Activated T-cell treated with anti-CD3 and anti-CD28 coated beads for 4 hours (primary cell): ENCODE measurements around the gene AFAP1.

Experiments
- DNase-seq: peaks from one replicate; pipeline ENCODE4 v3.0.0-alpha.2; 2020

The AFAP1 gene

DNA sequence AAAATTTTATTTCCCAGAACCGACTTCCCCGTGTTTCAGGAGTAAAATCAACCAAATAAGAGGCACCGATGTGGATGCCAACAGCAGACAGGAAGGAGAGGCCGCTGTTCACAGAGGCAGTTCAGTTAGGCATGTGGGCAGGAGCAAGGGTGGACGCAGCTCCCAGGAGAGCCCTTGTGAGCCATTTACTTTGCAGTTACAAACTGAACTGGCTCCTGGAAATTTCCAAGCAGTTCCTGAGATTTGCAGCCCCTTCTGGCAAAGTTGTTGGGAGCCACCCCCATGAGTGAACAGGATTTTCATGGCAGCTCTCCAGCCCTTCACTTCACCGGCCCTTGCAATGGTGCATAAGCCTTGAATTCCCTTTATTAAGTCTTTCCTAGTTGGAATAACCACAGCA, 189.1 kb downstream of the AFAP1 start:
- no peak for DNase-seq

DNA sequence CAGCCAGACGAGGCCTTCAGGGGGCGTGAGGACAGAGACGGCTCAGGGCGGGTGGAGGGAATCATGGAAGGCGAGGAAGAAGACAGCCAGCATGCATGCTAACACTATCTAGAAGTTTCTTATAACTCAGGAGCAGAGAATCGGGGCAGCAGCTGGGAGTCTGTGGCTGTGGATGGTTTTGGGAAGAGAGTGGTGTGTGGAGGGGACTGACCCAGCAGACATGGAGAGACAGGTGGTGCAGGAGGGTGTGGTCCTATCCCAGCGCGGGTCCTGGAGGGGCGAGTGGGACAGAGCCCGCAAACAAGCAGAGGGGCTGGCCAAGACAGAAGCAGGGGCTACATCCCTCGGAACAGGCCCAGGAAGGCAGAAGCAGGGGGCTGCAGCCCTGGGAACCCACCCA, 192.1 kb downstream of the AFAP1 start:
- DNase-seq, result no peak

DNA sequence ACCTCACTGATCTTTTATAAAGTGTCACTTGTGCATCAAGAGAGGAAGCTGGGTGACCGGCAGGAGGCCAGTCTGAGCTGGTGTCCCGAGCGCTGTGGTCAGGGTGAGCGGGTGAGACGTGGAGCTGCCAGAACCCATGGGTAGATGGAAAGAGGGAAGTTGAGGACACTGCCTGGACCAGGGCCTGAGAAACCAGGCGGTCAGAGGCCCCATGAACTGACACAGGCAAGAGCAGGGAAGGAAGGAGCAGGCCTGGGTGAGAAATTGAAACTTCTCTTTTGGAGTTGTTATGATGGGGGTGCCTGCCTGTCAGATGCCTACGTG, 192.6 kb downstream of the AFAP1 start:
- no peak for DNase-seq

DNA sequence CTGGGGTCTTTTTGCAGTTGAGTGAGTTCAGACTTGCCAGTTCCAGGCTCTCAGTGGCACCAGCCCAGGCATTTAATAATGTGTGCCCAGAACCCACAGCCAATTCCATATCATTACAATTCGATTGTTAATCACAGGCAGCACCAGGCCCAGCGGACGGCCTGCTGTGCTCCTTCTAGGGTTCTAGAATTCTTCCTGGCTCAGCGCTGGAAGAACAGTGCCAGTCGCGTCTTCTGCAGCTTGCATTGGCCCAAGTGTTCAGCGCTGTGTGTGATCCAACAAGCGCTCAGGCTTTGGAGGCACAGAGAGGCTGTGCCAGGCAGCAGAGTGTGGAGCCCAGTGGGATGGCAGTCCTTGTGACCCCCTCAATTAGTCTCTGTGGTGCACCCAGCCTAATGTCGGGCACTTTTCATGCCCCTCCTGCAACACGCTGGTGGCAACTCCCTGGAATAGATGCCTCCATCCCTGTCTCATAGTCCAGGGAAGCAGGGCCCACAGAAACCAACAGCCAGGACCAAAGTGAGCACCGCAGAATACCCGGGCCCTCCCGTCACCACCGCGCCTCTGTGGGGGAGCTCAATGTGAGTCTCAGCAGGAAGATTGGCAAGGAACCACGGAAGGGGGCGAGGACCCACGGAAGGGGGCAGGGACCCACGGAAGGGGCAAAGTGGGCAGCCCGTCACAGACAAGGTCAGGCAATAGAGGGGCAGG, 193.2 kb downstream of the AFAP1 start:
- DNase-seq, result no peak

DNA sequence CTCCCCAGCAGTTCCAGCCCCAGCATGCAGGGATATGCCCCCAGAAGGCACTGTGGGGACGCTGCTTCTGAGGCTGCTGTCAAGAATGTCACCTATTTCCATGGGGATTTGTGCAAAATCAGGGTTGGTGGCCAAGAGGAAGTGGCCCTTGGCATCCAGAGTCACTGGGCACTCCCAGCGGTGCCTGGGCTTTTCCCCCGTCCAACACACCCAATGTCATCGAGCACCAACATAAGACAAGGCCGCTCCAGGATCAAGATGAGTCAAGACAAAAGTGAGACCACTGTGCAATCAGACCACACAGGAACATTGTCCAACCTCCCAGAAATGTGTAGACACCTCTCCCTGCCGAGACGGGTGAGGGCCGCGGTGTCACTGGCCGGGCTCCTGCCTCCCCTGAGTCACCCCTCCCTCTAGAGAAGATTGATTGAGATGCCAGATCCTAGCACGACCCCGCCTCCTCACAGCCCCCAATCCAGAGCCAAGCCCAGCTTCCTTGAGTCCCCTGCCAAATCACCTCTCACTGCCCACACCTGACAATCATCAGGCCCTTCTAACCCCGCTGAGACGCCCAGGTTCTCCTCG, 194.3 kb downstream of the AFAP1 start:
- no peak for DNase-seq

DNA sequence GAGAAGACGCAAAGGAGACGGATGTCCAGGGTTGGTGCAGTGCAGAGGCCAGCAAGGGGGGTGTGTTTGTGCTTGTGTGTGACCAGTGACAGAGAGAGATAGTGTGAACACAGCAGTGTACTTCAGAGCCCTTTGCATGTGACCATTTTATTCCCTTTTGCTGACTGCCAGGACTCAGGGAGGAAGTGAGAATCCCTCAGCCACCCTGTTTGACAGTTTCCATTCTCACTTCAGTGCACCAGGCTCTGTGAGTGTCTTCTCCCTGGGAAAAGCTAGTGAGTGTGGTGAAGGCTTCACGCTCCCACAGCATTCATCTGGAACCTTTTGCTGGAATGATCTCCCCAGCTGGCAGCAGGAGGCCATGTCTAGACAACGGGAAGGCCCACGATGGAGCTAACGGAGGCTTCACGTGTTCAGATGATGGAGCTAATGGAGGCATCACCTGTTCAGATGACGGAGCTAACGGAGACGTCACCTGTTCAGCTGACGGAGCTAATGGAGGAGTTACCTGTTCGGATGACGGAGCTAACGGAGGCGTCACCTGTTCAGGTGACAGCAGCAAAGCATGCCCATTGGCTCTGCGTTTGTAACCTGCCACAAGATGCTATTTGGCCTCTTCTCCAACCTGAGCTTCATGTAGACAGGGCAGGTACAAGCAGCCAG, 195.4 kb downstream of the AFAP1 start:
- no peak for DNase-seq

DNA sequence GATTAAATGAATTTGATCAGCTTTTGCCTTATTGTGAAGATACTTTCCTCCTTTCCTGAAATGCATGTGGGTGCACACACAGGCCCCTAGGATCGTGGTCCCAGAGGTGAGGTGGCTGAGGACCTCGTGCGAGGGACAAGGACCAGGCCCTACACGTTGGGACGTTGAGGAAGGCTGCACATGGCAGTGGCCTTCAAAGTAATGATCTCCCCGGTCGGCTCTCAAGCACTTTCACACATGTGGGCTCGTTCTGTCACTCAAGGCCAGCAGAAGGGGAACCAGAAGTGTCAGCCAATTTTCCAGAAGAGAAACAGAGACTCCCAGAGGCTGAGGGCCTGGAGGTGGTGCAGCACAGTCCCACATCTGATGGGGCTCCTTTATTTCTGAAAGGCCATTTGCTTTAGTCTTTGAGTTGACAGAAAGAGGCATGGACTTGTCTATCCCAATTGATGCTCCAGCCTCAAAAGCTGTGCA, 196.8 kb downstream of the AFAP1 start:
- no peak for DNase-seq

DNA sequence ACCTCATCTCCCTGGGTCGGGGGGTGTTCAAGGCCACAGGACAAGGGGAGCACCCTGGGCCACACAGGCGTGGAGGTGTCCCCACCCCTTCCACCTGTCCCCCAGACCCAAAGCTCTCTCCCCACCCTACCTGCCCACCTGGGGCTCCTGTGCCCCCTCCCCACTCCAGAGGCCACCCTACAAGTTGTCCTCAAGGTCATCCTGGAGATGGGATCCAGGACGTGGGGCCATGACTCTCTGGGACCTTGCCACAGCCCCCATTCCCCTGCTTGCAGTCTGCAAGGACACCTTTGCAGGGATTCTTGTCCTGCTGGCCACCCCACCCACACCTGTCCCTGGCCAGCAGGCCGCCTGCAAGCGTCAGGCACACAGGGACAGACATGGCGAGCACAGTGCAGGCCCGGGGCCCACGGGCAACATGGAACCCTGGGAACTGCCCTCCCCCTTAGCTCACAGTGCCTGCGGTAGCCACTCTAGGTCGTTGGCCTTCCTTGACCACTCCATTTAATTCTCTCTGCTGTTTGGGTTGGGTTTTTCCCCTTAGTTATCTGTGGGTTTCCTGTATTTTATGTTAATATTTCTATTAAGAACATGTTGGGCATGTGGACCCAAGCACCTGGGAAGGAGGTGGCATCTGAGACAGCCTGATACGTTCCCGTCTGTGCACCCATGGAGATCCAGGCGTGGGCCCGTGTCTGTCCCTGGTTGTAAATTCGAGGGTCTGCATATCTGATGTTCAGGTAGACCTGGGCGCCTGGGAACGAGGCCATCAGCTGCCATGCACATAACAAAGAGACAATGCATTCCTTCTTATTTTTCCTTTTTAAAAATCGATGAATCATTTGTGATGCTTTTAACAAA, 197.5 kb downstream of the AFAP1 start:
- DNase-seq, result no peak

DNA sequence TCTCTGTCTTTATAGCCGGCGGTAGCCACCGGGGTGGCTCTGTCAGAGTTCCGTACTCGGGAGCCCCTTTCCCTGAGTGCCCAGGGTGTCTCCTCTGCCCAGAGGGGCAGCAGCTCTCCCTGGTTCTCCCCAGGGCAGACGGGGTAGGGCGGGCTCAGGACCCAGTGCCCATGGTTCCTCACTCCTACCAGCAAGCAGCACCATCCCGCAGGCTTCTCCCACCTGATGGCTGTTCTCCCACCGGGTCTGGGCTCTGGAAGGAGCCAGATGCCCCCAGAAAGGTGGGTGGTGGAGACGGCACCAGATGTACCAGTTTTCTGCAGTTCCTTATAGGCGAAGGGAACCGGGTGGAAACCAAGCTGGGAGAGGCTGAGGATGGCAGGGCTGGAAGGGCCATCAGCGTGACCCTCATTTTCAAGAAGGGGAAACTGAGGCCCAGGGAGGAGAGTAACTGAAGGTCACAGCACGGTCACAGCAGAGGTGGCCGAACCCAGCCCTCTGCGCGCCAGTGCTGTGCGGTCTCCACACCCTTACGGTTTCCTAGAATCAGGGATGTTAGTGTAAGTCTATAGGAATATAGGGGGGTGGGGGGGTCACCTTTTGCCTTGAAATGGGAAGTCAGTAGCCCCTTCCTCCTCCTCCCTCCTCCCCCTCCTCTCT, 198.7 kb downstream of the AFAP1 start:
- no peak for DNase-seq

DNA sequence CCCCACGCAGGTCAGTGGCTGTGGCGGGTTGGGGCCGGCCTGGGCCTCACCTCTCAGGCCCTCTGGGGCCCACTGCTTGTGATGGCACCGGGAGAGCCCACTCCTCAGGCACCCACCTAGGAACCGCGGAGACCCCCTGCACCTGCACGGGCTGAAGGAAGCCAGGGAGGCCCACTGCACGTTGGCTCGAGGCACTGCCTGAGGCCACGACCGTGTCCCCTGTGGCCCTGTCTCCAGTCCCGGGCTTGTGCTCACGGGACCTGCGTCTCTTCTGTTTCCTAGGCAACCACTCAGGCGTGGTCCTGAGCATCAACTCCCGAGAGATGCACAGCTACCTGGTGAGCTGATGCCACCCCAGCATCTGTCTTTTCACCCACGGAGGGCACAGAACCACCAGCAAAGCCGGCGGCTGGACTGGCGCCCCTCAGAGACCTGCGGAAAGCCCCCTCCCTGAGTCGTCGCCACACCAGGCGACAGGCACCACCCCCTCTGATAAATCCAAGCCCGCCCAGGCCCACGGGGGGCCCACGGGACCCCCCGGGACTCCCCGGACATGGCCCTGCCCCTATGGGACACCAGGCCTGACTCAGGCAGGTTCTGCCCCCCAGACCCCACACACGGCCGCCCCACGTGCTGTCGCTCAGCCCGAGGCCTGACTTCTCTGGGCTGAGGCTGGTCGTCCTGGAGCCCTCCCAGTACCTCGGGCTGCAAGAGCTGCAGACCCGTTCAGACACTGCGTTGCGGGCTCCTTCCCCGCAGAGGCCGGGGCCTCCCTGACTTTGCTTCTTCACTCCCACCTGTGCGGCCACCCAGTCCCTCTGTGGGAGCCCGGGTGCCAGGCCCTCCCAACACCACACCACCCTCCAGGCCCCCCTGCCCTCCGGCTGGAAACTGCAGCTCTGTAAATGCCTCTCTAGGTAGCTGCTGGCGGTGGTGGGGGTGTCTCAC, 199.5 kb downstream of the AFAP1 start:
- no peak for DNase-seq

DNA sequence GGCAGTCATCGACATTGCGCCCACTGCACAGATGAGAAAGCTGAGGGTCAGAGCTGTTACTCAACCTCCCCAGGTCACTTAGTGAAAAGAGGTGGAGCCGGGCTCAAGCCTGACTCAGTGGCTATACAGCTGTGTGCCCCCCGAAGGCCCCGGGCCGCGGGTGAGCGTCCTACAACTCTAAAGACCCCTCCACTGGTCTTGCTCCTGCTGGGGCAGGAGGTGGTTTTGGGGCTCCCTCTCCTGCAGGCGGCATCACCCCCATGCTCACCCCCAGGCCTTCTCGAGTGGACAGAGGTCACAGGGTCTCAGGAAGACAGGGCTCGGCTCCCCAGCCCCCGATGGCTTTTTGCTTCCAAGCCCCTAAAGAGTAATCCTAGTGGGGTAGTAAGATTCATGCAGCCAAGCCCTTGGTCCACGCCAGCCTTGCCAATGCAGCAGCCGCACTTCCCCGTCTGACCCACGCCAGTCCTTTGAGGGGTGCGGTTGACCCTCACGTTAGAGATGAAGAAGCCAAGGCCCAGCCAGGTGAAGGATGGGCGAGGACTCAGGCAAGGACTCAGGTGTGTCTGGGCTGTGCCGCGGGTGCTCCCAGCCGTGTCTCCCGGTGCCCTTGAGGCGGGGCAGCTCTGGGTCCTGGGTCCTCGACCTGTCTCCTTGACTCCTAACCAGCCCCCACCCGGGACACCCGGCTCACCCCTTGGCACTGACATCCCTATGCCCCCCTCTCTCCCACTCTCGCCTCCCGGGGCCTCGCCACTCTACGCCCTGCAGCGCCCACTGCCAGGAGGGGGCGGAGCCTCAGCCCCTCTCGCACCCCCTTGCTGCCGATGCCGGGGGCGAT, 200.4 kb downstream of the AFAP1 start:
- DNase-seq, result no peak

DNA sequence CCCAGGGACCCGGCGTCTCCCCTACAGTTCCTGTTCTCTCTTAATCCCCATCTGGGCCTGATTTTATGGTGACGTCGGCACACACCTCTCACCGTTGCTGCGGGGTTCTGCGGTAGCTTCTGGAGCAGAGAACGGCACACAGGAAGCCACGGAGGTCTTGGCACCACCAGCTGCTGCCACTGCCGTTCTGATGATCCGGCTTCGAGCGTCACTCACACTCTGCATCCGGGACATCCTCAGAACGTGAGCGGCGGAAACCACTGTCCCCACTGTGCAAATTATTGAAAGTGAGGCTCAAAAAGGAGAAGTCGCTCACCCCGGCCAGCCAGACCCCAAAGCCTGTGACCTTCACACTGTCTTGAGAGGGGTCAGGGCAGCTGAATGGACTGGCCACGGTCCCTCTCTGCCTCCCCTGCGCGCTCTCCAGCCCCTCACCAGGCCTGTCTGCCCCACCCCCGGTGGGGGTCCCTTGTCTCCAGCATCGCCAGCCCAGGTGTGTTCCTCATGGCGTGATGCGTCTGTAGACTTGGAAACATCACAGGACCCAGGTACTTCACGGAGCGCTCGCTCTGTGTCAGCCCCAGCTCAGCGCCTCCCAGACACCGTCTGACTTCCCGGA, 201.1 kb downstream of the AFAP1 start:
- no peak for DNase-seq

DNA sequence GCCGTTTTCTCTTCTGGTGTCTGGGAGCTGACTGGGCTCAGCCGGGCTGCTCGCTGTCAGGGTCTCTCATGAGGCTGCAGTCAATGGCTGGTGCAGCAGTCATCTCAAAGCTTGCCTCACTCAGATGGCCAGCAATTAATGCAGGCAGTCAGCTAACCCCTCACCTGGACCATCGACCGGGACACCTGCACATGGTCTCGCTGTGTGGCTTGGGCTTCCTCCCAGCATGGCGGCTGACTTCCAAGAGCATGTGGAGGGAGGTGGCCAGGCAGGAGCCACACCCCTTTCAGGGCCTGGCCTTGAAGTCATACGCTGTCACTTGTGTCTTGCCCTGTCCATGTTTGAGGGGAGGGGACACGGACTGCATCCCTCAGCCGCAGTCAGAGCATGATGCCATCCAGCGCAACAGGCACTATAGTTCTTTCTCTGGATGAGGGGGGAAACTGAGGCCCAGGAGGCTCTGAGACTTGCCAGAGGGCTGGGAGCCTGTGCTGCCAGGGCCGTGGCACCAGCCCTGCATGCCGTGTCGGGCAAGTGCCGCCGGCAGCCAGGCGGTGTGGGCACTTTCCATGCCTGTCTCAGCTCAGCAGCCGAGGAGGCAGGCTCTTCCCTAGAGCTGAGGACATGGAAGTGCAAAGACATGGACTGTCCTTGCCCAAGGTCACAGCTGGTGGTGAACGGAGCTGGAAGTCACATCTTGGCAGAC, 201.8 kb downstream of the AFAP1 start:
- no peak for DNase-seq

DNA sequence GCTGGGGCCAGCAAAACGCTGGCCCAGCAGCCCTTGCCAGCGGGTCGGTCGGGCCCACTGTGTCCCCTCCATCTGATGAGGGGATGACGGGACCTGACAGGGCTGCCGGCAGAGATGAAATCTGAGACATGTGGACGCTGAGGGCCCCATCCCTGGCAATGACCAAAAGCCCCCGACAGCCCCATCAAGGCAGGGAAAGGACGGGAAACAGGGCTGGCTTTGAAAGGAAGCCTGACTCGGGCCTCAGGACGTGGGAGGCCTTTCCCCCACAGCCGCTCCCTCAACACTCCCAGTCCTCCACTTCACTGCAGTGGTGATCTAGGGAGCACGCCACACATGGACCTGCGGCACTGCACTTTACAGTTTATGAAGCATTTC, 202.4 kb downstream of the AFAP1 start:
- DNase-seq, result no peak

DNA sequence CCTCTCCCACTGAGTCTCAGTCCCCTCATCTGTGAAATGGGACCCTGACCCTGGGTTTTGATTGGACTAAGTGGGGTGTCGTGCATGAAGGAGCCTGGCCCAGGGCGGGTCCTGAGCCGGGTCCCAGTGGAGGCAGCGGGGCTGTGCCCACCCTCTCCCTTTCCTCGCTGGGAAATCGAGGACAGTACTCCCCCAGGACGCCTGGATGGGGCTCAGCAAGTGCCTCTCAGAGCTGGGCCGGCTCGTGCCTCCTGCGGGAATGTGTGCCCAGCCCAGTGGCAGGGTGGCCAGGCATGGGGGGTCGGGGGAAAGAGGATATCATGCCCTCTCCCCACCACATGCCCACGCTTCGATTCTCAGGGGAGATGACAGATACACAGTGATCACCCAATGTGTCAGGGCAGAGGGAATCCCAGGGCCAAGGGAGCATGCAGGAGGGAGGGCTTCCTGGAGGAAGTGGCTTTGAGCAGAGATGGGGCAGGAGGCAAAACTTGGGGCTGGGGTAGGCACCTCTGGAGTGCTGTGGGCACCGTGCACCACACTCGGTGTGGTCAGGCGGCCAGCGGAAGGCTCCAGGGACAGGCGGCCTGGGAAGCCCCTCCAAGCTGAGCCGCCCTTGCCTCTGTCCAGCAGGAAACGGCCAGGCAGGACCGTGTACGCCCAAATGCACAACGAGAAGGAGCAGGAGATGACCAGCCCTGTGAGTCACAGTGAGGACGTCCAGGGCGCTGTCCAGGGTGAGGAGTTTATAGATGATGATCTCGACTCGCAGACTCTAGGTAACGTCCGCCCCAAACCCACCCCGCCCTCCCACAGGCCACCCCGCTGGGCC, 203.0 kb downstream of the AFAP1 start:
- no peak for DNase-seq

DNA sequence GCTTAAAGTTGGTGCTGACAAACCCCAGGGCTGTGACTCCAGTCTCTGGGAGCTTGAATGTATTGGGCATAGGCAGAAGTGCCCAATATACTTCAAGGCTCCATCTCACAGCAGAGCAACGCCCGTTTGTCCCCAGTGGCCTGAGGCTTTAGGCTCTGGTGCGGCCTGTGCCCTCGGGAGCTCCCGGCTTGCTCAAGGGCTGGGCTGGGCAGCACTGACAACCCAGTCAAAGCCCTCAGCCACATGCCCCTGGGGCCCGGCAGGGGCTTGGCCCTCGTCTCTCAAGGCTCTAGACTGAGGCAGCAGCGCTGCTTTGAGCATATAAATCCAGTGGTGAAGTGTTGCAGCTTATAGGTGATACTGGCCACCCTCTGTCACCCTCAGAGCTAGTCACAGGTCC, 203.7 kb downstream of the AFAP1 start:
- DNase-seq, result no peak

DNA sequence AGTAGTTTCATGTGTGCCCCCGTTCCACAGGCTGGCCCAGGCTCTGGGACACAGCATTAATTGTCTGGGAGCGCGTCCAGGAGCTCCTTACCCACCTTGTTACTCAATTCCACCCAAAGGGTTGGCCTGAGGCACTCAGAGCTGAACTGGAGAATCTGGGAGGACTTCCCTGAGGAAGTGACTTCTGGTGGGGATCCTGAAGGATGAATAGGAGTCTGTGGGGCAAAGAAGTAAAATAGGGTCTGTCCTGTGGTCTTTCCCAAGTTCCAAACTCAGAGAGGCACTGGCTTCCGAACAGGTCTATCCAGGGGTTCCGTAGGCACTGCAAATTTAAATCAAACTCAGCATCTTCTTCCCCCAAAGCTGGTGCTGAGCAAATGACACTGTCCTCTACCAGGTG, 204.3 kb downstream of the AFAP1 start:
- DNase-seq, result no peak

DNA sequence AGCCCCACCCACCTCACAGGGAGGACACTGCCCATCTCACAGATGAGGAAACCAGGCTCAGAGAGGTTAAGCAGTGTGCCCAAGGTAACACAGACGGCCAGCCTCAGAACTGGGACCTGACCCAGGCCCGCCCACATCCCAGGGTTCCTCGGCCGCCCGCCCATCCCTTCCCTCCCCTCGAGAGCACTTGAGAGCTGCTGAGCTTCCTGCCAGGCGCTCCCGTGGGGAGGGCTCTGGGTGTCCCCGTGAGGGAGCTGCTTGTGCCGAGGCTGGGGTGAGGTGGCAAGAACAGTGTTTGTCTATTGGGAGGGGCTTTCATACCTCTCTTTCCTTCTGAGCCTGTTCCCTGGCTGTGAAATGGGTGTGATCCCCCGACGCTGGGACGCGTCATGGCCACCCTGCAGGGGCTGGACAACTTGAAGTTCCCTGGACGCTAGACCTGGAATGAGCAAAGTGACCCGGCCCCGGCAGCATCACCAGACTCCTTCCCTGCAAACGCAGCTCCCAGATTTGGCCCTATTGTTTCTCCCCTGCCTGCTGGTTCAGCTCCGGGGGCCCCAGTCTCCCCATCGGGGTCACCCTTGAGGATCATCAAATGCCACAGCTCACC, 204.9 kb downstream of the AFAP1 start:
- DNase-seq, result no peak
